Stimulated activated CD8-positive, alpha-beta memory T cell treated with anti-CD3 and anti-CD28 coated beads, Interleukin-12 subunit alpha, Interleukin-12 subunit beta, amount 100 ng/mL, for 1 hour (primary cell): ENCODE results near the gene SLC44A2.

Experiments used
- DNase-seq: peaks from one replicate; pipeline ENCODE4 v3.0.0-alpha.2; 2020; ENCODE audit warnings: low read depth

SLC44A2 gene

GRCh38 chr19:10625003-10625761, at the start of gene SLC44A2:
Gene SLC44A2 (plus strand): TSS chr19:10625553. CDS start chr19:10625634, 81 bp downstream.
- no peak for DNase-seq

GRCh38 chr19:10577951-10578350, 47.4 kb upstream of the SLC44A2 start:
- DNase-seq, result no peak

GRCh38 chr19:10580979-10581631, 44.2 kb upstream of the SLC44A2 start:
- DNase-seq, result peak; percentile 88

- DNase-seq, result no peak
Observed at GRCh38 chr19:10582091-10582490, 43.3 kb upstream of the SLC44A2 start.

- no peak for DNase-seq
Observed at GRCh38 chr19:10583036-10583776, 42.1 kb upstream of the SLC44A2 start.

- DNase-seq, result no peak
Observed at GRCh38 chr19:10586396-10586795, 39.0 kb upstream of the SLC44A2 start.

- DNase-seq, result no peak
Observed at GRCh38 chr19:10587022-10587838, 38.1 kb upstream of the SLC44A2 start, which contains the start of gene AP1M2. Gene AP1M2 (minus strand): TSS chr19:10587312. CDS start chr19:10587231, 81 bp downstream.

GRCh38 chr19:10587839-10588150, 37.6 kb upstream of the SLC44A2 start:
- no peak for DNase-seq

- DNase-seq, result no peak
Observed at GRCh38 chr19:10593148-10593547, 32.2 kb upstream of the SLC44A2 start.

- no peak for DNase-seq
Observed at GRCh38 chr19:10593820-10594637, 31.3 kb upstream of the SLC44A2 start.

- no peak for DNase-seq
Observed at GRCh38 chr19:10600149-10600548, 25.2 kb upstream of the SLC44A2 start.

- DNase-seq, result no peak
Observed at GRCh38 chr19:10601999-10602329, 23.4 kb upstream of the SLC44A2 start.

GRCh38 chr19:10602330-10603083, 22.8 kb upstream of the SLC44A2 start:
- DNase-seq, result peak; percentile 81

- DNase-seq, result peak; percentile 75
Observed at GRCh38 chr19:10603084-10603872, 22.1 kb upstream of the SLC44A2 start.

- DNase-seq, result no peak
Observed at GRCh38 chr19:10603873-10604459, 21.4 kb upstream of the SLC44A2 start.

GRCh38 chr19:10604460-10604980, 20.8 kb upstream of the SLC44A2 start:
- no peak for DNase-seq

- DNase-seq, result no peak
Observed at GRCh38 chr19:10611907-10612306, 13.4 kb upstream of the SLC44A2 start.

- no peak for DNase-seq
Observed at GRCh38 chr19:10612499-10613119, 12.7 kb upstream of the SLC44A2 start.
